ENCODE data around the gene ABL1. TPM values are rescaled to one million over a fixed set of nuclear protein-coding genes. Genes with fewer than 3 reads are reported as not detected.

ABL1 gene
- total RNA-seq, 1 donor from 2014 or later = 36.5 TPM

DNA sequence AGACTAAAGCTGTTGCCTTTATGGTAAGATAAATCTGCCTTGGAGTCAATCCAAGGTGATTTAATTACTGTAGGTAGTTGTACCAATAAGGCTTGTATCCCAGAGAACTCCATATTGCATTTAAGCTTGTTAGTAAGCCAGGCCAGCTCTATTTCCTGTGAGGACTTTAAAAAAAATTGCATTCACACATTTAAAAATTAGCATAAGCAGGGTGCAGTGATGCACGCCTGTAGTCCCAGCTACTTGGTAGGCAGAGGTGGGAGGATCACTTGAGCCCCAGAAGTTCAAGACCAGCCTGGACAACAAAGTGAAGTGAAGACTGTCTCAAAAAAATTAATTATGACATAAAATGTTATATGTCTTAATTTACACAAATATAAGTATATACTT, 28.7 kb upstream of the ABL1 start:
- no peaks in the 10 kb centered on the region for H3K27me3 Mint-ChIP-seq (ENCODE audit: low read depth)
- DNase-seq (ENCODE audit: low spot score) = no peak
- no peaks in the 10 kb centered on the region for H3K9me3 Mint-ChIP-seq
- H3K36me3 Mint-ChIP-seq (ENCODE audit: low read depth) = no peaks in the 10 kb centered on the region
- no peak overlapping the region for H3K4me3 Mint-ChIP-seq (ENCODE audit: low read depth)
- no peak overlapping the region for H3K27ac Mint-ChIP-seq
- H3K4me1 Mint-ChIP-seq (ENCODE audit: low read depth) = peaks cover 5% of the 10 kb centered on the region
- intact Hi-C loops (cut with micrococcal nuclease) = no loop called here

DNA sequence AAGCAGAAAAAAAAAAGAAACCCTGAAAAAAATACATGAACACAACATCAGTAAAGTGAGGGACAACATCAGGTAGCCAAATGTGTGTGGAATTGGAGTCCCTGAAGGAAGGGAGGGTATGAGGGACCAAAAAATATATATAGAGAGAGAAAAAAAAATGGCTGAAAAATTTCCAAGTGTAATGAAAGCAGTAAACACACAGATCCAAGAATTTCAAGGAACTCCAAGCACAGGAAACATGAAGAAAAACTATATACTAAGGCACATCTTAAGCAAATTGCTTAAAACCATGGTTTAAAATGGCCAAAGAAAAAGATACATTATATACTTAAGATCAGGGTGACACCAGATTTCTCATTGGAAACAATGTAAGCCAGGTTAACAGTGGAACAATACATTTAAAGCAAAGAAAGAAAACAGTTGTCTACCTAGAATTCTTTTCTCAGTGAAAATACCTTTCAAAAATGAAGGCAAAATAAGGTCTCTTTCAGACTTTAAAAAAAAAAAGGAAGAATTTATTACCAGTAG, 24.4 kb upstream of the ABL1 start:
- Mint-ChIP-seq H3K4me3 (ENCODE audit: low read depth) (no peak overlapping the region), H3K27me3 (ENCODE audit: low read depth) (no peaks in the 10 kb centered on the region), H3K9me3 (no peaks in the 10 kb centered on the region), H3K27ac (no peak overlapping the region), H3K36me3 (ENCODE audit: low read depth) (no peaks in the 10 kb centered on the region), H3K4me1 (ENCODE audit: low read depth) (peaks cover 5% of the 10 kb centered on the region)
- no peak for DNase-seq (ENCODE audit: low spot score)
- intact Hi-C loops (cut with micrococcal nuclease) = no loop called here

DNA sequence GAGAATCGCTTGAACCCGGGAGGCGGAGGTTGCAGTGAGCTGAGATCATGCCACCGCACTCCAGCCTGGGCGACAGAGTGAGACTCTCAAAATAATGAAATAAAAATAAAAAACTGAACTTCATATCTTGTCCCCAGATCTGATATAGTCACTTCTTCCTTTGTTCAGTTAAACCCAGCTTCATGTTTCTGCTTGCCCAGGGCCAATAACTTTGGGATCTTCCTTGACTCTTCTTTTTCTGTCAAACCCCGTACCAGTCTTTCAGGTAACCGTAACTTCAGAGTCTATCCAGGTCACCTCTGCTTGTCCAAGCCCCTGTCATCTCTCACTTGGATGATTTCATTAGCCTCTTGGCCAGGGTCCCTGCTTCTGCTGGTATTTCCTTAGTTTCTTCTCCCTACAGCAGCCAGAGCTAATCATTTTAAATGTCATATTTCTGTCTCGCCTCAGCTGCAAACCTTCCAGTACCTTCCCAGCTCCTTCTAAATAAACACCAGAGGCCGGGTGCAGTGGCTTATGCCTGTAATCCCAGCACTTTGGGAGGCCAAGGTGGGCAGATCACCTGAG, 19.7 kb upstream of the ABL1 start:
- peaks cover 5% of the 10 kb centered on the region for H3K4me1 Mint-ChIP-seq (ENCODE audit: low read depth)
- no peak overlapping the region for H3K4me3 Mint-ChIP-seq (ENCODE audit: low read depth)
- H3K9me3 Mint-ChIP-seq = peaks cover 5% of the 10 kb centered on the region
- H3K27ac Mint-ChIP-seq = no peak overlapping the region
- intact Hi-C loops (cut with micrococcal nuclease) = no loop called here
- DNase-seq (ENCODE audit: low spot score) = no peak
- H3K36me3 Mint-ChIP-seq (ENCODE audit: low read depth) = no peaks in the 10 kb centered on the region
- H3K27me3 Mint-ChIP-seq (ENCODE audit: low read depth) = no peaks in the 10 kb centered on the region

DNA sequence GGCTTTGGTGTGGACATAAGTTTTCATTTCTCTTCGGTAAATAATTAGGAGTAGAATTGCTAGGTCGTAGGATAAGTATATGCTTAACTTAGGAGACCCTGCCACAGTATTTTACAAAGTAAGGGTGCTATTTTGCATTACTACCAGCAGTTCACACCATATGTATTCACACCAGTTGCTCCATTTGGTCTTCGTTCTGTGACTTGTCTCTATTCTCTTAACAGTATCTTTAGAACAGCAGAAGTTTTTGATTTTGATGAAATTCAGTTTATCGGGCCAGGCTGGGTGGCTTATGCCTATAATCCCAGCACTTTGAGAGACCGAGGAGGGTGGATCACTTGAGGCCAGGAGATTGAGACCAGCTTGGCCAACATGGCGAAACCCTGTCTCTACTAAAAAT, 17.1 kb upstream of the ABL1 start:
- Mint-ChIP-seq H3K4me1 (ENCODE audit: low read depth) (peaks cover 5% of the 10 kb centered on the region), H3K27ac (no peak overlapping the region), H3K9me3 (peaks cover 5% of the 10 kb centered on the region), H3K36me3 (ENCODE audit: low read depth) (no peaks in the 10 kb centered on the region), H3K27me3 (ENCODE audit: low read depth) (no peaks in the 10 kb centered on the region), H3K4me3 (ENCODE audit: low read depth) (no peak overlapping the region)
- DNase-seq (ENCODE audit: low spot score) = no peak
- intact Hi-C loops (cut with micrococcal nuclease) = no loop called here

DNA sequence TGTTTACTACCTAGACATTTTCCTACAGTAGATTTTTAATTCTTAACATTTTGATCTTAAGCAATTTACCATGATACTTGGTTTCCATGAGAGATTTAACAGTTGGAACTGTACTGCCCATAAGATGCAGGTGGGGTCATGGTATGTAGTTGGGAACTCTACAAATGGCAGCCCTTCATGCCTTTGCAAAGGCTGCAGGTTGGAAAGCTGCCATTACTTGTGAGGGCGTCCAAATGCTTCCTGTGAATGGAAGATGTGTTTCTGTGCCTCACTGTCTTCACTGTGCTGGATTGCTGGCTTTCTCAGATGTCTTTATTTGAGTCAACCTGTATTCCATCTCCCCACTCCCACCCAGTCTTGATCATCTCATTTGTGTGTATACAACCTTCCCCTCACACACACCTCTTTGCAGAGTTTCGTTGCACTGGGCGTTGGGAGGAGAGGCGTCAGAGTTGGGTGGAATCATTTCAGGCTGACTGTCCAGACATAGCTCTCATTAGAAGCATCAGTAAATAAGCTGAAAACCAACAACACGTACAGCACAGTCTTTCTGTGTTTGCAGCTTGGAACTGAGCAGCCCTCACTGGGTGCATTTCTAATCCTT, 14.8 kb upstream of the ABL1 start:
- H3K27ac Mint-ChIP-seq = no peak overlapping the region

DNA sequence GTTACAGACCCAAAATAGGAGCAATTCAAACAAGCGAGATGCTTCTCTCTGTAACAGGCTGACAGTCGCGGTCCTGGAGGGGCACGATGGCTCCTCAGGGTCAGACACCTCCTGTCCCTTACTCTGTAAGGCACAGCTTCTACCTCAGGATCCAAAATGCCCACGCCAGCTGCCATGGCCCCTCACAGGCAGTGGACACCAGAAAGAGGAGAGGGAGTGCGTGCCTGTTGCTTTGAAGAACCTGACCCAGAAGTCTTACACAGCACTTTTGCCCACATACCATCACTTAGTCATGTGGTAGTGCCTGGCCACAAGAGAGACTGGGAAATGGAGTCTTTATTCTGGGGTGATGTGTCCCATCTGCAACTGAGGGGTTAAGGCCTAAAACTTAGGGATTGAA, 11.6 kb upstream of the ABL1 start:
- Mint-ChIP-seq H3K4me1 (ENCODE audit: low read depth) (no peaks in the 10 kb centered on the region), H3K27me3 (ENCODE audit: low read depth) (no peaks in the 10 kb centered on the region), H3K4me3 (ENCODE audit: low read depth) (no peak overlapping the region), H3K36me3 (ENCODE audit: low read depth) (peaks cover 2% of the 10 kb centered on the region), H3K9me3 (peaks cover 3% of the 10 kb centered on the region), H3K27ac (no peak overlapping the region)
- intact Hi-C loops (cut with micrococcal nuclease) = no loop called here
- DNase-seq (ENCODE audit: low spot score) = no peak

More for the DNA sequence above, 14.8 kb upstream of the ABL1 start:
- H3K9me3 Mint-ChIP-seq = peaks cover 5% of the 10 kb centered on the region
- H3K27me3 Mint-ChIP-seq (ENCODE audit: low read depth) = no peaks in the 10 kb centered on the region
- H3K4me3 Mint-ChIP-seq (ENCODE audit: low read depth) = no peak overlapping the region
- H3K36me3 Mint-ChIP-seq (ENCODE audit: low read depth) = no peaks in the 10 kb centered on the region
- H3K4me1 Mint-ChIP-seq (ENCODE audit: low read depth) = no peaks in the 10 kb centered on the region
- intact Hi-C loops (cut with micrococcal nuclease) = no loop called here
- DNase-seq (ENCODE audit: low spot score) = no peak

DNA sequence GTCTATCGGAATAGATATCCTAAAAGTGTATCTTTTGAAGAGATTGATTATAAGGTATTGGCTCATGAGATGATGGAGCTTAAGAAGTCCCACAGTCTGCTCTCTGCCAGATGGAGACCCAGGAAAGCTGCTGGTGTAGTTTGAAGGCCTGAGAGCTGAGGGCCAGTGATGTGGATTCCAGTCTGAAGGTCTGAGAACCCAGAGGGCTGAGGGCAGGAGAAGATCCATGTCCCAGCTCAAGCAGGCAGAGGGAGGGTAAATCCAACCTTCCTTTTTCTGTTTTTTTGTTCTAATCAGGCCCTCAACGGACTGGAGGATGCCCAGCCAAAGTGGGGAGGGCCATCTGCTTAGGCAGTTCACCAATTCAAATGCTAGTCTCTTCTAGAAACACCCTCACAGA, 11.0 kb upstream of the ABL1 start:
- Mint-ChIP-seq H3K27ac (no peak overlapping the region), H3K27me3 (ENCODE audit: low read depth) (no peaks in the 10 kb centered on the region), H3K9me3 (peaks cover 9% of the 10 kb centered on the region), H3K36me3 (ENCODE audit: low read depth) (peaks cover 4% of the 10 kb centered on the region), H3K4me3 (ENCODE audit: low read depth) (no peak overlapping the region), H3K4me1 (ENCODE audit: low read depth) (no peaks in the 10 kb centered on the region)
- DNase-seq (ENCODE audit: low spot score) = no peak
- intact Hi-C loops (cut with micrococcal nuclease) = no loop called here

DNA sequence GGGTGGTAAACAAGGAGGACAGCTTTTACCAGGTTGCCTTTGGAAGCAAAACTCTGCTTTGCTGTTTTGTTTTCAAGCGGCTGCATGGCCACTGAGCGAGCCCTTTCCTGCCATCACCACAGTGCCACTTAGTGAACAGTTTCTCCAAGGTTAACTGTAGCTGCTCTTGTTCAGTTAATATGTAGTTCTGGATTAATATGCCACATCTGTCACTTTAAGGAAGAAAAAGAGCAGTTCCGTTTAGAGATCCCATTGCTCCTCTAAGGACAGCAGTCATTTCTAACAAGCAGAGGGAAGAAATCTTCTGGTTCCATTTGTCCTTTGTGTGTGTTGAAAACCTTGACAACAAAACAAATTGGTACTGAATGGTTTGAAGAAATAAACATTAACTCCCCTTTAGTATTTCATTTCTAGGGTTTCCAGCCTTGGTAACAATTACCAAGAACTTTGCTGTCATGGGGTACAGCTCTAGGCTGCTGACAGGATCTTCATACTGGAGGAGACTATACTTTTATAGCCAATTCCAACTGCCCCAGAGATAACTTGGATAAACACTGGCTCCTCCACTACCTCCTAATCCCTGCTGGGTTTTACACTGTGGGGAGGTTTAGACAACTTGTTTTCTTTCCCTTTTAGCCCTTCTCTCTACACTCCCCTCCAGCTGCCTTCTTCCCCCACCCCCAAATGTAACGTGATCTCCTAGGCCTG, 10.3 kb upstream of the ABL1 start:
- H3K9me3 Mint-ChIP-seq = peaks cover 10% of the 10 kb centered on the region
- no peaks in the 10 kb centered on the region for H3K27me3 Mint-ChIP-seq (ENCODE audit: low read depth)
- no peaks in the 10 kb centered on the region for H3K4me1 Mint-ChIP-seq (ENCODE audit: low read depth)
- intact Hi-C loops (cut with micrococcal nuclease) = no loop called here
- H3K4me3 Mint-ChIP-seq (ENCODE audit: low read depth) = no peak overlapping the region
- H3K36me3 Mint-ChIP-seq (ENCODE audit: low read depth) = peaks cover 4% of the 10 kb centered on the region
- DNase-seq (ENCODE audit: low spot score) = no peak
- H3K27ac Mint-ChIP-seq = no peak overlapping the region

DNA sequence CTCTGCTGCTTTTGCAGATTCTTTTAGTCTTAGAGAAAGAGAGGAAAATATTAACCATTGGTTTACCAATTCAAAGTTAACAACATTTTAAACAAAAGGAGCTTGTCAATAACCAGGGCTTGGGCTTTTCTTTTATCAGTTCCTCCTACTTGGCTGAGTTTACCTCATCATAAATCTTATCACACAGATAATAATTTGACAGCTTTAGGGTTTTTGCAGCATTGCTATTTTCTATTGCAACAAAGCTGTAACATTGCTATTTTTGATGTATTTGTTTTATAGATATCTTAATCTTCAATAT, 9.8 kb upstream of the ABL1 start:
- H3K27me3 Mint-ChIP-seq (ENCODE audit: low read depth) = no peaks in the 10 kb centered on the region

DNA sequence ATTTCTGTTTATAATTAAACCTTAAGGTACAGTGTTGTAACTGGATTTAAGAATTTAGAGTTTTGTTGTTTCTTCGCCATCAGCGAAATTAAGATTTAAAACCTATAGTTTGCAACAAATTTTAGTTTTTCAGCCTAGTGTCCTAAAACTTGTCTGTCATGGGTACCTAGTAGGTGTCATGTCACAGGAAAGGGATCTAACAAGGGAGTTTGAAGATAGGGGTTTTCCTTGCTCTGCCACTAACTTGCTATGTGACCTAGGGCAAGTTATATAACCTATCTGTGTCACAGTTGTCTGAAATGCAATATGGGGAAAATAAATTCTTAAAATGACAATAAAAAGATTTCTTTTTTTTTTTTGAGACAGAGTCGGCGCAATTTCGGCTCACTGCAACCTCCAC, 9.2 kb upstream of the ABL1 start:
- DNase-seq (ENCODE audit: low spot score) = no peak
- no peaks in the 10 kb centered on the region for H3K4me1 Mint-ChIP-seq (ENCODE audit: low read depth)
- no peak overlapping the region for H3K4me3 Mint-ChIP-seq (ENCODE audit: low read depth)
- H3K36me3 Mint-ChIP-seq (ENCODE audit: low read depth) = peaks cover 4% of the 10 kb centered on the region
- no peaks in the 10 kb centered on the region for H3K27me3 Mint-ChIP-seq (ENCODE audit: low read depth)
- intact Hi-C loops (cut with micrococcal nuclease) = no loop called here
- peaks cover 10% of the 10 kb centered on the region for H3K9me3 Mint-ChIP-seq
- H3K27ac Mint-ChIP-seq = no peak overlapping the region

More for the DNA sequence above, 9.8 kb upstream of the ABL1 start:
- DNase-seq (ENCODE audit: low spot score) = no peak
- H3K4me3 Mint-ChIP-seq (ENCODE audit: low read depth) = no peak overlapping the region
- peaks cover 4% of the 10 kb centered on the region for H3K36me3 Mint-ChIP-seq (ENCODE audit: low read depth)
- no peaks in the 10 kb centered on the region for H3K4me1 Mint-ChIP-seq (ENCODE audit: low read depth)
- intact Hi-C loops (cut with micrococcal nuclease) = no loop called here
- H3K27ac Mint-ChIP-seq = no peak overlapping the region
- H3K9me3 Mint-ChIP-seq = peaks cover 10% of the 10 kb centered on the region

DNA sequence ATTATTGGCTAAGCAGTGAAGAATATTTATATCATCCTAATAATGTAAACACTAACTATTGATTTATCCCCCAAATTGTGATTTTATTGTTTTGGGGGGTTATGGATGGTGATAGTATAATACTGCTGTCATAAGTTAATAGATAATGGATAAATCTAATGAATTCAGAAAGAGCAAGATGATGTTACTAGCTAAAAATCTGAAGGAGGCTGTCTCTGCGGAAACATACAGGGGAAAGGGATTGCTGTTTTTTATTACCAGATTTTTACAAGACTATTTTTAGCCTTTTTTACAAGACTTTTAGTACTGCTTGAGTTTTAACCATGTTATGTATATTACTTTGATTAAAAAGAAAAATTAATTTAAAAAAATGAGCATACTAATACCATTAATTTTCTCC, 5.3 kb upstream of the ABL1 start:
- intact Hi-C loops (cut with micrococcal nuclease) = loop anchor here (10.0 kb wide), 1 partner anchor 115 kb away; no protein-coding TSS in a partner anchor
- peaks cover 6% of the 10 kb centered on the region for H3K27me3 Mint-ChIP-seq (ENCODE audit: low read depth)
- H3K9me3 Mint-ChIP-seq = peaks cover 10% of the 10 kb centered on the region
- no peak overlapping the region for H3K4me3 Mint-ChIP-seq (ENCODE audit: low read depth)
- H3K27ac Mint-ChIP-seq = no peak overlapping the region
- peaks cover 4% of the 10 kb centered on the region for H3K36me3 Mint-ChIP-seq (ENCODE audit: low read depth)
- H3K4me1 Mint-ChIP-seq (ENCODE audit: low read depth) = peaks cover 9% of the 10 kb centered on the region
- no peak for DNase-seq (ENCODE audit: low spot score)

DNA sequence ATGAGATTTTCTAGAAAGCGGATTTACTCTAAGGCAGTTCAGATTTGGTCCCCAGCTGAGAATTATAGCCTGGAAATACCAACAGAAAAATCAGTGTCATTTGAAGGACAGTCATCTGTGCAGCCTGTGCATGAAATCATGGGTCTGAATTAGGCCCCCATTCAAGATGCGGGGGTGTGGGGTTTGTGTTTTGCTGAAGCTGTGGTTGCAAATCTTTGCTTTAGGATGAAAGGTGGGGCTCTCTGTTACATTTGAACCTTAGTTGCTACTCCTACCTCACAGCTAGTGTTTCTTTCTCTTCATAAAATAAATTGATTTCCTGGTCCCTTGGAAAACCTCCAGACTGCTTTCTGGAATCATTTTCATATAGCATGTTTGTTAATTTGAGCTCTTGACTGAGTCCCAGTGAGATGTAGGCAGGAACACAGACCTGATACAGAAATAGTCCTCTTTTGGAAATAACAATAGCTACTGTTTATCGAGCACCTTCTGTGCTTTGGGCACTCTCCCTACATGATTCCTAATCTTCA, 4.8 kb upstream of the ABL1 start:
- no peak for DNase-seq (ENCODE audit: low spot score)
- intact Hi-C loops (cut with micrococcal nuclease) = loop anchor here (10.0 kb wide), 1 partner anchor 115 kb away; no protein-coding TSS in a partner anchor
- Mint-ChIP-seq H3K9me3 (peaks cover 10% of the 10 kb centered on the region), H3K36me3 (ENCODE audit: low read depth) (peaks cover 4% of the 10 kb centered on the region), H3K4me1 (ENCODE audit: low read depth) (peaks cover 9% of the 10 kb centered on the region), H3K27ac (no peak overlapping the region), H3K4me3 (ENCODE audit: low read depth) (no peak overlapping the region), H3K27me3 (ENCODE audit: low read depth) (peaks cover 6% of the 10 kb centered on the region)

DNA sequence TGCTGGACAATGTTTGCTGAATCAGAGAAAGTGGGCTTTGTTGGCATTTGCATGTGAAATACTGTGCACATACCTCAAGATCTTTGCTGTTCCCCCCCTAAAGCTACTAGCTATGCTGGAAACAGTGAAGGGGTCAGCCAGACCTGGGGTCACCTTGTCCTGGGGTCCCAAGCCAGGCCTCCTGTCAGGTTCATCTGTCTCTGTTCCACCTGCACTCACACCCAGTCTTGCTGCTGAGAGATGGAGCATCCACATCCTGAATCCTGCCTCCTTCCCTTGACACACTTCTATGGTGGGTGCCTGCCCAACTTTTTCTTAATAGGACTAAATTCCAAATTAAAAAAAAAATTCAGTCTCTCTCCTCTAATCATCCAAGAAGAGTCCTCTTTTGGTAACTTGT, 4.0 kb upstream of the ABL1 start:
- Mint-ChIP-seq H3K27me3 (ENCODE audit: low read depth) (peaks cover 8% of the 10 kb centered on the region), H3K27ac (no peak overlapping the region), H3K4me3 (ENCODE audit: low read depth) (no peak overlapping the region), H3K9me3 (peaks cover 10% of the 10 kb centered on the region), H3K4me1 (ENCODE audit: low read depth) (peaks cover 9% of the 10 kb centered on the region), H3K36me3 (ENCODE audit: low read depth) (peaks cover 7% of the 10 kb centered on the region)
- intact Hi-C loops (cut with micrococcal nuclease) = loop anchor here (10.0 kb wide), 1 partner anchor 116 kb away; no protein-coding TSS in a partner anchor
- DNase-seq (ENCODE audit: low spot score) = no peak

Measured in activated T-helper 2 cell treated with anti-CD3 and anti-CD28 coated beads, Interferon-gamma antibody, Interleukin-2, Interleukin-4, amounts not matched to agents 10 μg/mL and 5 μg/mL and 100 μg/mL, durations not matched to agents 14 hours and 24 hours and 36 hours (primary cell).